ENCODE results near the gene WASHC2A.
"Not testable (repeated sequence)": the region's sequence is repeated elsewhere in the genome, so short reads cannot be mapped to it uniquely, and the experiment has no call there.

WASHC2A gene, protein sequence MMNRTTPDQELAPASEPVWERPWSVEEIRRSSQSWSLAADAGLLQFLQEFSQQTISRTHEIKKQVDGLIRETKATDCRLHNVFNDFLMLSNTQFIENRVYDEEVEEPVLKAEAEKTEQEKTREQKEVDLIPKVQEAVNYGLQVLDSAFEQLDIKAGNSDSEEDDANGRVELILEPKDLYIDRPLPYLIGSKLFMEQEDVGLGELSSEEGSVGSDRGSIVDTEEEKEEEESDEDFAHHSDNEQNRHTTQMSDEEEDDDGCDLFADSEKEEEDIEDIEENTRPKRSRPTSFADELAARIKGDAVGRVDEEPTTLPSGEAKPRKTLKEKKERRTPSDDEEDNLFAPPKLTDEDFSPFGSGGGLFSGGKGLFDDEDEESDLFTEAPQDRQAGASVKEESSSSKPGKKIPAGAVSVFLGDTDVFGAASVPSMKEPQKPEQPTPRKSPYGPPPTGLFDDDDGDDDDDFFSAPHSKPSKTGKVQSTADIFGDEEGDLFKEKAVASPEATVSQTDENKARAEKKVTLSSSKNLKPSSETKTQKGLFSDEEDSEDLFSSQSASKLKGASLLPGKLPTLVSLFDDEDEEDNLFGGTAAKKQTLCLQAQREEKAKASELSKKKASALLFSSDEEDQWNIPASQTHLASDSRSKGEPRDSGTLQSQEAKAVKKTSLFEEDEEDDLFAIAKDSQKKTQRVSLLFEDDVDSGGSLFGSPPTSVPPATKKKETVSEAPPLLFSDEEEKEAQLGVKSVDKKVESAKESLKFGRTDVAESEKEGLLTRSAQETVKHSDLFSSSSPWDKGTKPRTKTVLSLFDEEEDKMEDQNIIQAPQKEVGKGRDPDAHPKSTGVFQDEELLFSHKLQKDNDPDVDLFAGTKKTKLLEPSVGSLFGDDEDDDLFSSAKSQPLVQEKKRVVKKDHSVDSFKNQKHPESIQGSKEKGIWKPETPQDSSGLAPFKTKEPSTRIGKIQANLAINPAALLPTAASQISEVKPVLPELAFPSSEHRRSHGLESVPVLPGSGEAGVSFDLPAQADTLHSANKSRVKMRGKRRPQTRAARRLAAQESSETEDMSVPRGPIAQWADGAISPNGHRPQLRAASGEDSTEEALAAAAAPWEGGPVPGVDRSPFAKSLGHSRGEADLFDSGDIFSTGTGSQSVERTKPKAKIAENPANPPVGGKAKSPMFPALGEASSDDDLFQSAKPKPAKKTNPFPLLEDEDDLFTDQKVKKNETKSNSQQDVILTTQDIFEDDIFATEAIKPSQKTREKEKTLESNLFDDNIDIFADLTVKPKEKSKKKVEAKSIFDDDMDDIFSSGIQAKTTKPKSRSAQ (N-terminal part only)

GRCh38 chr10:50067546-50068351, at the start of gene WASHC2A:
Gene WASHC2A, plus strand, starts transcription at chr10:50067954. Its CDS starts 52 bp downstream, at chr10:50068006.
- H3K36me3 ChIP-seq (ENCODE audit: control insufficient read depth in 1 of 2, insufficient read depth in 2 of 2, low read length in 2 of 2); H3K9me3 ChIP-seq (ENCODE audit: control insufficient read depth in 1 of 2, low read length in 2 of 2); H3K4me1 ChIP-seq (ENCODE audit: control insufficient read depth in 1 of 2, insufficient read depth in 2 of 2, low read length in 2 of 2); H3K27me3 ChIP-seq (ENCODE audit: control insufficient read depth in 1 of 2, insufficient read depth in 2 of 2, low read length in 2 of 2): not testable (repeated sequence)
- Histone ChIP-seq H3K27ac (ENCODE audit: low read depth, low read length) (peak within 1 kb of the TSS; percentile 32), H3K9ac (ENCODE audit: low read depth in 1 of 2, low read length in 2 of 2) (peak within 1 kb of the TSS in 1 of 2 donors; percentile 70), H3K4me3 (ENCODE audit: low read depth in 1 of 2, low read length in 2 of 2) (peak within 1 kb of the TSS; percentile 62 to 79)

DNA sequence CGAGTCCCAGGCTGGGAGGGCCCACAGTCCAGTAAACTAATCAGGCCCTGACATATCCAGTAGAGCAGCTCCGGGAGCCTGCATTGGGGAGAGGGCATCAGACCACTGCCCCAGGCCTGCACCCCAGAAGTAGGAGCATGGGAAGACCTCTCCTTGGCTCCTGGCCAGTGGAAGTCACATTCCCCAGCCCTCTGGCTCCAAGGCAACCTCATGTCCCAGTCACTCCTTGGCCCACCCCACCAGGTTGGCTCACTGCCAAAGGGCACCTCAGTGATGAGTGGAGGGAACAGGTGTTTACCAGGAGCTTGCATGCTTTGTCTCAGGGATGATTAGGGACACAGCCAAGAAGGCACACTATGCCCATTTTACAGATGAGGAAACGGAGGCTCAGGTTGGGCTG, 48.5 kb upstream of the WASHC2A start:
- H3K36me3 ChIP-seq (ENCODE audit: control insufficient read depth in 1 of 2, insufficient read depth in 2 of 2, low read length in 2 of 2); H3K4me3 ChIP-seq (ENCODE audit: low read depth in 1 of 2, low read length in 2 of 2); H3K27me3 ChIP-seq (ENCODE audit: control insufficient read depth in 1 of 2, insufficient read depth in 2 of 2, low read length in 2 of 2); H3K4me1 ChIP-seq (ENCODE audit: control insufficient read depth in 1 of 2, insufficient read depth in 2 of 2, low read length in 2 of 2); H3K9ac ChIP-seq (ENCODE audit: low read depth in 1 of 2, low read length in 2 of 2); H3K27ac ChIP-seq (ENCODE audit: low read depth, low read length); H3K9me3 ChIP-seq (ENCODE audit: control insufficient read depth in 1 of 2, low read length in 2 of 2): not testable (repeated sequence)

DNA sequence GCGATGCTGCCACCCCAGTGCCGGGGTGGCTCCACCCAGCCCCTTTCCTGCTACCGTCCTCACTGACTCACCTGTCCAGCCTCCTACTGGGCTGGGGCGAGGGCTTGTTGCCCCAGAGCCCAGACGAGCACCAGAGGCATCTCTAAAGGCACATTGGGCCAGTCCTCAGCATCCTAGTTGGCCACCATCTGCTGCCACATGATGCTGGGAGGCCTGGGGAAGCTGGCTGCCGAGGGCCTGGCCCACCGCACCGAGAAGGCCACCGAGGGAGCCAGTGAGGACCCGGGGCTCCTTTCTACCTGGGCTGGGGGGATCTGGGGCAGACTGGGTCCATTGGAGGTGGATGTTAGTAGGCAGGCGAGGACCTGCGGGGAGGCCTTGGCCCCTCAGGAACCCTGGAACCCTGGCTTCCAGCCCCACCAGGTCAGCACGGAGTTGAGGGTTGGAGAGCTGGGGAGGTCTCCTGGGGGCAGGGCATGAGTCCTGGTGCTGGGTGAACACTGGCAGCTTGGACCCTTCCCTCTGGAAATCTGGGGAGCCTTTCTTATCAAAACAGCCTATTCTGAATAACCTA, 47.2 kb upstream of the WASHC2A start:
- not testable (repeated sequence) for H3K27ac ChIP-seq (ENCODE audit: low read depth, low read length); H3K9me3 ChIP-seq (ENCODE audit: control insufficient read depth in 1 of 2, low read length in 2 of 2); H3K36me3 ChIP-seq (ENCODE audit: control insufficient read depth in 1 of 2, insufficient read depth in 2 of 2, low read length in 2 of 2); H3K4me3 ChIP-seq (ENCODE audit: low read depth in 1 of 2, low read length in 2 of 2); H3K27me3 ChIP-seq (ENCODE audit: control insufficient read depth in 1 of 2, insufficient read depth in 2 of 2, low read length in 2 of 2); H3K4me1 ChIP-seq (ENCODE audit: control insufficient read depth in 1 of 2, insufficient read depth in 2 of 2, low read length in 2 of 2); H3K9ac ChIP-seq (ENCODE audit: low read depth in 1 of 2, low read length in 2 of 2)

DNA sequence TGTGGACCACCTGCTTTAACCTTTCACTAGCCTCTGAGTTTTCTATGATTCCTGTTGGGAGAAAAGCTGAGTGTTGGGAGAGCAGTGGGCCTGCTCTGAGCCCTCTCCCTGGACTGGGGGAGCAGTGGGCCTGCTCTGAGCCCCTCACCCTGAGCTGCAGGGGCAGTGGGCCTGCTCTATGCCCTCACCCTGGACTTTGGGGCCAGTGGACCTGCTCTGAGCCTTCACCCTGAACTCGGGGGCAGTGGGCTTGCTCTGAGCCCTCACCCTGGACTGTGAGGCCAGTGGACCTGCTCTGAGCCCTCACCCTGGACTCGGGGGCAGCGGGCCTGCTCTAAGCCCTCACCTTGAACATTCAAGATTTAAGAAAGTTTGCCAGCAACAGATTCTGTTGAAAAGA, 46.1 kb upstream of the WASHC2A start:
- Histone ChIP-seq H3K27ac (ENCODE audit: low read depth, low read length) (no peak overlapping the region), H3K9ac (ENCODE audit: low read depth in 1 of 2, low read length in 2 of 2) (no peak overlapping the region), H3K4me1 (ENCODE audit: control insufficient read depth in 1 of 2, insufficient read depth in 2 of 2, low read length in 2 of 2) (no peaks in the 10 kb centered on the region), H3K4me3 (ENCODE audit: low read depth in 1 of 2, low read length in 2 of 2) (no peak overlapping the region), H3K27me3 (ENCODE audit: control insufficient read depth in 1 of 2, insufficient read depth in 2 of 2, low read length in 2 of 2) (peaks cover 0 to 4% of the 10 kb centered on the region in 2 donors), H3K36me3 (ENCODE audit: control insufficient read depth in 1 of 2, insufficient read depth in 2 of 2, low read length in 2 of 2) (no peaks in the 10 kb centered on the region), H3K9me3 (ENCODE audit: control insufficient read depth in 1 of 2, low read length in 2 of 2) (no peaks in the 10 kb centered on the region)

- H3K4me1 ChIP-seq (ENCODE audit: control insufficient read depth in 1 of 2, insufficient read depth in 2 of 2, low read length in 2 of 2); H3K27me3 ChIP-seq (ENCODE audit: control insufficient read depth in 1 of 2, insufficient read depth in 2 of 2, low read length in 2 of 2); H3K9me3 ChIP-seq (ENCODE audit: control insufficient read depth in 1 of 2, low read length in 2 of 2); H3K27ac ChIP-seq (ENCODE audit: low read depth, low read length); H3K9ac ChIP-seq (ENCODE audit: low read depth in 1 of 2, low read length in 2 of 2); H3K36me3 ChIP-seq (ENCODE audit: control insufficient read depth in 1 of 2, insufficient read depth in 2 of 2, low read length in 2 of 2); H3K4me3 ChIP-seq (ENCODE audit: low read depth in 1 of 2, low read length in 2 of 2): not testable (repeated sequence)
Measured at GRCh38 chr10:50024716-50025383, 42.9 kb upstream of the WASHC2A start.

- Histone ChIP-seq H3K27me3 (ENCODE audit: control insufficient read depth in 1 of 2, insufficient read depth in 2 of 2, low read length in 2 of 2) (peaks cover 0 to 4% of the 10 kb centered on the region in 2 donors), H3K36me3 (ENCODE audit: control insufficient read depth in 1 of 2, insufficient read depth in 2 of 2, low read length in 2 of 2) (no peaks in the 10 kb centered on the region), H3K4me3 (ENCODE audit: low read depth in 1 of 2, low read length in 2 of 2) (no peak overlapping the region), H3K4me1 (ENCODE audit: control insufficient read depth in 1 of 2, insufficient read depth in 2 of 2, low read length in 2 of 2) (no peaks in the 10 kb centered on the region), H3K9me3 (ENCODE audit: control insufficient read depth in 1 of 2, low read length in 2 of 2) (no peaks in the 10 kb centered on the region), H3K9ac (ENCODE audit: low read depth in 1 of 2, low read length in 2 of 2) (no peak overlapping the region), H3K27ac (ENCODE audit: low read depth, low read length) (no peak overlapping the region)
Measured at GRCh38 chr10:50025627-50026026, 42.1 kb upstream of the WASHC2A start.

DNA sequence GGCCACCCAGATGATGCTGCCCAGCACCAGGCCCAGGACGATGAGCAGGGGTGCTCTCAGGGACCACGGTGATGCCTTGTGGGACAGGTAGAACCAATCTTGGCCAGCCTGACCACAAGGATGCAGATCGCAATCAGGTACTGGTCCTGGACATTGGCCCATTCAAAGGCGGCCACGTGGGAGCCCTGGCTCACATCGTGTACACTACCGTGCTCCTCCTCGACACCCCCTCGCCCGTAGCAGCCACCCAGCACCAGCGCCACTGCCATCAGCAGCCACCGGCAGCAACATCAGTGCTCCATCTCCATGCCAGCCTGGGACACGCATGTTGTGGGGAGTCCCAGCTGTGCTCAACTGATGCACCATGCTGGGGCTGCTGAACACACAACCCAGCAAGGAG, 40.6 kb upstream of the WASHC2A start:
- no peaks in the 10 kb centered on the region for H3K9me3 ChIP-seq (ENCODE audit: control insufficient read depth in 1 of 2, low read length in 2 of 2)
- H3K36me3 ChIP-seq (ENCODE audit: control insufficient read depth in 1 of 2, insufficient read depth in 2 of 2, low read length in 2 of 2), result no peaks in the 10 kb centered on the region
- H3K27me3 ChIP-seq (ENCODE audit: control insufficient read depth in 1 of 2, insufficient read depth in 2 of 2, low read length in 2 of 2), result peaks cover 0 to 4% of the 10 kb centered on the region in 2 donors
- no peak overlapping the region for H3K4me3 ChIP-seq (ENCODE audit: low read depth in 1 of 2, low read length in 2 of 2)
- no peaks in the 10 kb centered on the region for H3K4me1 ChIP-seq (ENCODE audit: control insufficient read depth in 1 of 2, insufficient read depth in 2 of 2, low read length in 2 of 2)
- no peak overlapping the region for H3K9ac ChIP-seq (ENCODE audit: low read depth in 1 of 2, low read length in 2 of 2)
- no peak overlapping the region for H3K27ac ChIP-seq (ENCODE audit: low read depth, low read length)

DNA sequence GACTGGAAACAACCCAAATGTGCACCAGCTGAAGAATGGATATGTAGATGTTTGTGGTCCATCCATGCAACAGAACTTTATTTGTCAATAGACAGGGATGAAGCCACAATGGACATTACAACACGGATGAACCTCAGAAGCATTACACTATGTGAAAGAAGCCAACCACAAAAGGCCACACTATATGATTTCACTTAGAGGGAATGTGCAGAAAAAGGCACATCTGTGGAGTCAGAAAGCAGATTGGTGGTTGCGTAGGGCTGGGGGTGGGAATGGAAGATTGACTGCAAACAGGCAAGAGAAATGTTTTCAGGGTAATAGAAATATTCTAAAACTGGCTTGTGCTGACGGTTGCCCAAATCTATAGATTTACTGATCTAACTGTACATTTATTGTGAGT, 34.3 kb upstream of the WASHC2A start:
- Histone ChIP-seq H3K9ac (ENCODE audit: low read depth in 1 of 2, low read length in 2 of 2) (no peak overlapping the region), H3K36me3 (ENCODE audit: control insufficient read depth in 1 of 2, insufficient read depth in 2 of 2, low read length in 2 of 2) (no peaks in the 10 kb centered on the region), H3K4me3 (ENCODE audit: low read depth in 1 of 2, low read length in 2 of 2) (no peak overlapping the region), H3K27me3 (ENCODE audit: control insufficient read depth in 1 of 2, insufficient read depth in 2 of 2, low read length in 2 of 2) (no peaks in the 10 kb centered on the region), H3K27ac (ENCODE audit: low read depth, low read length) (no peak overlapping the region), H3K4me1 (ENCODE audit: control insufficient read depth in 1 of 2, insufficient read depth in 2 of 2, low read length in 2 of 2) (no peaks in the 10 kb centered on the region), H3K9me3 (ENCODE audit: control insufficient read depth in 1 of 2, low read length in 2 of 2) (no peaks in the 10 kb centered on the region)

- not testable (repeated sequence) for H3K9ac ChIP-seq (ENCODE audit: low read depth in 1 of 2, low read length in 2 of 2); H3K4me3 ChIP-seq (ENCODE audit: low read depth in 1 of 2, low read length in 2 of 2); H3K27me3 ChIP-seq (ENCODE audit: control insufficient read depth in 1 of 2, insufficient read depth in 2 of 2, low read length in 2 of 2); H3K4me1 ChIP-seq (ENCODE audit: control insufficient read depth in 1 of 2, insufficient read depth in 2 of 2, low read length in 2 of 2); H3K36me3 ChIP-seq (ENCODE audit: control insufficient read depth in 1 of 2, insufficient read depth in 2 of 2, low read length in 2 of 2); H3K27ac ChIP-seq (ENCODE audit: low read depth, low read length); H3K9me3 ChIP-seq (ENCODE audit: control insufficient read depth in 1 of 2, low read length in 2 of 2)
Measured at GRCh38 chr10:50035337-50035736, 32.4 kb upstream of the WASHC2A start.

All from duodenal mucosa (tissue), 2 donors.